ENCODE data around the gene GTF2IRD1. TPM values are rescaled to one million over a fixed set of nuclear protein-coding genes. Genes with fewer than 3 reads are reported as not detected.
A peak's percentile ranks its signal among the peaks of the same experiment; 100 is the strongest.
"Not testable (repeated sequence)": the region's sequence is repeated elsewhere in the genome, so short reads cannot be mapped to it uniquely, and the experiment has no call there.

Gene GTF2IRD1
- total RNA-seq, 1 donor from 2014 or later: 0.96 TPM

- no peak for DNase-seq (ENCODE audit: low spot score)
- intact Hi-C loops (cut with micrococcal nuclease): no loop called here
- Mint-ChIP-seq H3K36me3 (ENCODE audit: low read depth) (no peaks in the 10 kb centered on the region), H3K9me3 (peaks cover 5% of the 10 kb centered on the region), H3K4me1 (ENCODE audit: low read depth) (no peaks in the 10 kb centered on the region), H3K27ac (no peak overlapping the region), H3K4me3 (no peak overlapping the region), H3K27me3 (ENCODE audit: insufficient read depth) (peaks cover 7% of the 10 kb centered on the region)
Measured at GRCh38 chr7:74439541-74439940, 14.2 kb upstream of the GTF2IRD1 start.

- DNase-seq (ENCODE audit: low spot score); intact Hi-C loops (cut with micrococcal nuclease); H3K9me3 Mint-ChIP-seq; H3K36me3 Mint-ChIP-seq (ENCODE audit: low read depth); H3K27me3 Mint-ChIP-seq (ENCODE audit: insufficient read depth); H3K27ac Mint-ChIP-seq; H3K4me1 Mint-ChIP-seq (ENCODE audit: low read depth); H3K4me3 Mint-ChIP-seq: not testable (repeated sequence)
Measured at GRCh38 chr7:74440143-74440542, 13.6 kb upstream of the GTF2IRD1 start.

- peaks cover 5% of the 10 kb centered on the region for H3K9me3 Mint-ChIP-seq
- H3K4me1 Mint-ChIP-seq (ENCODE audit: low read depth): no peaks in the 10 kb centered on the region
- H3K27ac Mint-ChIP-seq: no peak overlapping the region
- no peak for DNase-seq (ENCODE audit: low spot score)
- H3K36me3 Mint-ChIP-seq (ENCODE audit: low read depth): no peaks in the 10 kb centered on the region
- intact Hi-C loops (cut with micrococcal nuclease): no loop called here
- peaks cover 7% of the 10 kb centered on the region for H3K27me3 Mint-ChIP-seq (ENCODE audit: insufficient read depth)
- H3K4me3 Mint-ChIP-seq: no peak overlapping the region
Measured at GRCh38 chr7:74441801-74442200, 11.9 kb upstream of the GTF2IRD1 start.

GRCh38 chr7:74443543-74444247, 10.0 kb upstream of the GTF2IRD1 start:
- H3K9me3 Mint-ChIP-seq: no peaks in the 10 kb centered on the region
- no peak overlapping the region for H3K27ac Mint-ChIP-seq
- peaks cover 10% of the 10 kb centered on the region for H3K27me3 Mint-ChIP-seq (ENCODE audit: insufficient read depth)
- H3K4me1 Mint-ChIP-seq (ENCODE audit: low read depth): no peaks in the 10 kb centered on the region
- intact Hi-C loops (cut with micrococcal nuclease): no loop called here
- no peak for DNase-seq (ENCODE audit: low spot score)
- H3K36me3 Mint-ChIP-seq (ENCODE audit: low read depth): no peaks in the 10 kb centered on the region
- H3K4me3 Mint-ChIP-seq: no peak overlapping the region

- intact Hi-C loops (cut with micrococcal nuclease): no loop called here
- Mint-ChIP-seq H3K4me1 (ENCODE audit: low read depth) (peaks cover 12% of the 10 kb centered on the region), H3K36me3 (ENCODE audit: low read depth) (no peaks in the 10 kb centered on the region), H3K9me3 (no peaks in the 10 kb centered on the region), H3K27ac (no peak overlapping the region), H3K4me3 (no peak overlapping the region), H3K27me3 (ENCODE audit: insufficient read depth) (peaks cover 14% of the 10 kb centered on the region)
- DNase-seq (ENCODE audit: low spot score): no peak
Measured at GRCh38 chr7:74449144-74449543, 4.6 kb upstream of the GTF2IRD1 start.

- Mint-ChIP-seq H3K4me1 (ENCODE audit: low read depth) (peaks cover 12% of the 10 kb centered on the region), H3K36me3 (ENCODE audit: low read depth) (no peaks in the 10 kb centered on the region), H3K27ac (no peak overlapping the region), H3K27me3 (ENCODE audit: insufficient read depth) (peaks cover 12% of the 10 kb centered on the region), H3K4me3 (no peak overlapping the region), H3K9me3 (no peaks in the 10 kb centered on the region)
- intact Hi-C loops (cut with micrococcal nuclease): loop anchor here (1.0 to 10.0 kb wide), 2 partner anchors 95 to 205 kb away; partner anchors contain the start of gene GTF2I
- peak; percentile 47 for DNase-seq (ENCODE audit: low spot score)
Measured at GRCh38 chr7:74449809-74450397, 3.8 kb upstream of the GTF2IRD1 start.

GRCh38 chr7:74452748-74453321, 871 bp upstream of the GTF2IRD1 start:
- DNase-seq (ENCODE audit: low spot score): no peak
- Mint-ChIP-seq H3K4me3 (peak overlapping the region; percentile 74), H3K9me3 (no peaks in the 10 kb centered on the region), H3K4me1 (ENCODE audit: low read depth) (peaks cover 12% of the 10 kb centered on the region), H3K27ac (peak overlapping the region; percentile 77), H3K36me3 (ENCODE audit: low read depth) (no peaks in the 10 kb centered on the region), H3K27me3 (ENCODE audit: insufficient read depth) (peaks cover 19% of the 10 kb centered on the region)
- intact Hi-C loops (cut with micrococcal nuclease): loop anchor here (10.0 kb wide), 1 partner anchor 202 kb away; the partner anchor contains the start of gene GTF2I

GRCh38 chr7:74454021-74454924, 567 bp downstream of the GTF2IRD1 start:
- H3K9me3 Mint-ChIP-seq: no peaks in the 10 kb centered on the region
- H3K27me3 Mint-ChIP-seq (ENCODE audit: insufficient read depth): peaks cover 12% of the 10 kb centered on the region
- no peak for DNase-seq (ENCODE audit: low spot score)
- intact Hi-C loops (cut with micrococcal nuclease): loop anchor here (10.0 kb wide), 1 partner anchor 201 kb away; the partner anchor contains the start of gene GTF2I
- peaks cover 12% of the 10 kb centered on the region for H3K4me1 Mint-ChIP-seq (ENCODE audit: low read depth)
- H3K27ac Mint-ChIP-seq: no peak overlapping the region
- H3K36me3 Mint-ChIP-seq (ENCODE audit: low read depth): no peaks in the 10 kb centered on the region
- peak overlapping the region; percentile 26 for H3K4me3 Mint-ChIP-seq

GRCh38 chr7:74454925-74455288, 1.2 kb downstream of the GTF2IRD1 start:
- Mint-ChIP-seq H3K4me1 (ENCODE audit: low read depth) (peaks cover 12% of the 10 kb centered on the region), H3K4me3 (peak overlapping the region; percentile 26), H3K9me3 (no peaks in the 10 kb centered on the region), H3K27me3 (ENCODE audit: insufficient read depth) (peaks cover 9% of the 10 kb centered on the region), H3K36me3 (ENCODE audit: low read depth) (no peaks in the 10 kb centered on the region), H3K27ac (no peak overlapping the region)
- no peak for DNase-seq (ENCODE audit: low spot score)
- intact Hi-C loops (cut with micrococcal nuclease): loop anchor here (10.0 kb wide), 1 partner anchor 200 kb away; the partner anchor contains the start of gene GTF2I

GRCh38 chr7:74455291-74455804, 1.6 kb downstream of the GTF2IRD1 start:
- intact Hi-C loops (cut with micrococcal nuclease): loop anchor here (10.0 kb wide), 1 partner anchor 199 kb away; the partner anchor contains the start of gene GTF2I

GRCh38 chr7:74455928-74456327, 2.2 kb downstream of the GTF2IRD1 start:
- Mint-ChIP-seq H3K27ac (no peak overlapping the region), H3K9me3 (no peaks in the 10 kb centered on the region), H3K4me1 (ENCODE audit: low read depth) (peaks cover 12% of the 10 kb centered on the region), H3K27me3 (ENCODE audit: insufficient read depth) (peaks cover 7% of the 10 kb centered on the region), H3K36me3 (ENCODE audit: low read depth) (no peaks in the 10 kb centered on the region), H3K4me3 (peak overlapping the region; percentile 11)
- no peak for DNase-seq (ENCODE audit: low spot score)
- intact Hi-C loops (cut with micrococcal nuclease): loop anchor here (10.0 kb wide), 1 partner anchor 199 kb away; the partner anchor contains the start of gene GTF2I

More at GRCh38 chr7:74455291-74455804, 1.6 kb downstream of the GTF2IRD1 start:
- no peak for DNase-seq (ENCODE audit: low spot score)
- Mint-ChIP-seq H3K9me3 (no peaks in the 10 kb centered on the region), H3K27ac (no peak overlapping the region), H3K4me1 (ENCODE audit: low read depth) (peaks cover 12% of the 10 kb centered on the region), H3K4me3 (peak overlapping the region; percentile 11), H3K36me3 (ENCODE audit: low read depth) (no peaks in the 10 kb centered on the region), H3K27me3 (ENCODE audit: insufficient read depth) (peaks cover 7% of the 10 kb centered on the region)

GRCh38 chr7:74457007-74457406, 3.3 kb downstream of the GTF2IRD1 start:
- Mint-ChIP-seq H3K4me3 (no peak overlapping the region), H3K27ac (no peak overlapping the region), H3K36me3 (ENCODE audit: low read depth) (no peaks in the 10 kb centered on the region), H3K27me3 (ENCODE audit: insufficient read depth) (peaks cover 7% of the 10 kb centered on the region), H3K4me1 (ENCODE audit: low read depth) (peaks cover 11% of the 10 kb centered on the region), H3K9me3 (no peaks in the 10 kb centered on the region)
- no peak for DNase-seq (ENCODE audit: low spot score)
- intact Hi-C loops (cut with micrococcal nuclease): loop anchor here (10.0 kb wide), 1 partner anchor 198 kb away; the partner anchor contains the start of gene GTF2I
